MCF 10A (cell line): ENCODE measurements around the gene PDLIM4. TPM values are rescaled to one million over a fixed set of nuclear protein-coding genes. Genes with fewer than 3 reads are reported as not detected.

Source experiments
- BruUV-seq: library from RNA; stranded (reverse); fragments of 400-500 nt; replicated peaks from 2 replicates; lab custom pipeline; 2021; lab: Mats Ljungman, UMichigan
- CTCF ChIA-PET: fragments of 300-600 bp; sonication (Branson Sonifier 250); formaldehyde crosslinking; extraction: SDS; loops from one replicate; lab custom pipeline; 2021; ENCODE audit warnings: antibody characterized with exemption, inconsistent platforms; lab: Yijun Ruan, JAX
- POLR2A ChIA-PET: fragments of 300-600, 350-650 bp; sonication (Branson Sonifier 250); formaldehyde crosslinking; extraction: SDS; loops from one replicate; lab custom pipeline; 2020; ENCODE audit warnings: antibody characterized with exemption, inconsistent platforms; lab: Yijun Ruan, JAX
- DNase-seq: peaks from one replicate; pipeline ENCODE4 v3.0.0-alpha.2; 2018; ENCODE audit not compliant: unreplicated experiment
- H3K27ac Mint-ChIP-seq: one replicate; pipeline ENCODE4 v1.8.0; 2022; ENCODE audit warnings: mild to moderate bottlenecking, low read depth, mixed read lengths; ENCODE audit not compliant: unreplicated experiment
- H3K27me3 Mint-ChIP-seq: one replicate; pipeline ENCODE4 v1.8.0; 2022; ENCODE audit warnings: mixed read lengths; ENCODE audit not compliant: insufficient read depth, unreplicated experiment
- H3K36me3 Mint-ChIP-seq: one replicate; pipeline ENCODE4 v1.8.0; 2022; ENCODE audit warnings: mild to moderate bottlenecking, moderate library complexity, mixed read lengths; ENCODE audit not compliant: insufficient read depth, unreplicated experiment
- H3K4me1 Mint-ChIP-seq: one replicate; pipeline ENCODE4 v1.8.0; 2022; ENCODE audit warnings: mixed read lengths; ENCODE audit not compliant: insufficient read depth, unreplicated experiment
- H3K4me3 Mint-ChIP-seq: one replicate; pipeline ENCODE4 v1.8.0; 2022; ENCODE audit warnings: mild to moderate bottlenecking, moderate library complexity, mixed read lengths; ENCODE audit not compliant: unreplicated experiment
- H3K9me3 Mint-ChIP-seq: one replicate; pipeline ENCODE4 v1.8.0; 2022; ENCODE audit warnings: mixed read lengths; ENCODE audit not compliant: unreplicated experiment
- intact Hi-C: fragments of 100-400 bp; cut with micrococcal nuclease; formaldehyde crosslinking; loops from 2 replicates; pipeline ENCODE4 v1.14.1; 2022
- microRNA-seq: library from miRNA; unstranded; fragments of <30 nt; microRNA quantifications from one replicate; pipeline ENCODE4 v1.2.0, GENCODE V29; 2022
- total RNA-seq: library from RNA; stranded (reverse); gene quantifications from 2 replicates; pipeline ENCODE4 v1.2.3, GENCODE V29; 2022
- TF ChIP-seq, protein P1 (sequence below): fragments of 200-600 bp; IDR thresholded peaks from one replicate; pipeline ENCODE4 v1.8.0; 2022; ENCODE audit warnings: antibody characterized with exemption, mild to moderate bottlenecking; ENCODE audit not compliant: unreplicated experiment

Gene PDLIM4
- total RNA-seq, 1 experiment from 2014 or later = 101 TPM

DNA sequence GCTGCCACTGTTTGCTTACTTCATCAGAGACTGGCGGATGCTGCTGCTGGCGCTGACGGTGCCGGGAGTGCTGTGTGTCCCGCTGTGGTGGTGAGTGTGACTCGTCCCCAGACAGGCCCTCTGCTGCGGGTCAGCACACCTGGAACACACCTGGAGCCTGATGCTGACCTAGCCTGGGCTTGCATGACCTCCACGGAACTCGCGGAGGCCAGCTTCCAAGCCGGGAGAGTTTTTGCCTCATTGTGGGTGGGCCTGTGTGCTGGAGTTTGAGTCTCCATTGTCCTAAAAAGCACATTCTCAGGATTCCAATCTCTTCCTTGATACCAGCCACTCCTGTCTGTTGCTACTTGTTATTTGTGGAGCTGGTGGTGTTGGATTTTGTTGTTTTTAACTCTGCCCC lies 64.8 kb downstream of the PDLIM4 start:
- H3K4me3 Mint-ChIP-seq = no peak overlapping the region
- POLR2A ChIA-PET = interaction anchor here (0.6 to 3.7 kb wide), 2 partner anchors 11 to 596 kb away, joined by 3 to 16 read pairs; no protein-coding TSS in a partner anchor
- H3K27ac Mint-ChIP-seq = no peak overlapping the region
- no TSS peak for BruUV-seq
- H3K27me3 Mint-ChIP-seq = no peaks in the 10 kb centered on the region
- H3K36me3 Mint-ChIP-seq = peaks cover 61% of the 10 kb centered on the region
- intact Hi-C loops = no loop called here
- CTCF ChIA-PET = interaction anchor here (0.8 to 0.9 kb wide), 2 partner anchors 12 to 31 kb away, joined by 3 read pairs; no protein-coding TSS in a partner anchor
- H3K9me3 Mint-ChIP-seq = no peaks in the 10 kb centered on the region
- no peak for DNase-seq
- no peaks in the 10 kb centered on the region for H3K4me1 Mint-ChIP-seq
- TF ChIP-seq, protein P1, sequence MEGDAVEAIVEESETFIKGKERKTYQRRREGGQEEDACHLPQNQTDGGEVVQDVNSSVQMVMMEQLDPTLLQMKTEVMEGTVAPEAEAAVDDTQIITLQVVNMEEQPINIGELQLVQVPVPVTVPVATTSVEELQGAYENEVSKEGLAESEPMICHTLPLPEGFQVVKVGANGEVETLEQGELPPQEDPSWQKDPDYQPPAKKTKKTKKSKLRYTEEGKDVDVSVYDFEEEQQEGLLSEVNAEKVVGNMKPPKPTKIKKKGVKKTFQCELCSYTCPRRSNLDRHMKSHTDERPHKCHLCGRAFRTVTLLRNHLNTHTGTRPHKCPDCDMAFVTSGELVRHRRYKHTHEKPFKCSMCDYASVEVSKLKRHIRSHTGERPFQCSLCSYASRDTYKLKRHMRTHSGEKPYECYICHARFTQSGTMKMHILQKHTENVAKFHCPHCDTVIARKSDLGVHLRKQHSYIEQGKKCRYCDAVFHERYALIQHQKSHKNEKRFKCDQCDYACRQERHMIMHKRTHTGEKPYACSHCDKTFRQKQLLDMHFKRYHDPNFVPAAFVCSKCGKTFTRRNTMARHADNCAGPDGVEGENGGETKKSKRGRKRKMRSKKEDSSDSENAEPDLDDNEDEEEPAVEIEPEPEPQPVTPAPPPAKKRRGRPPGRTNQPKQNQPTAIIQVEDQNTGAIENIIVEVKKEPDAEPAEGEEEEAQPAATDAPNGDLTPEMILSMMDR = no peak

Small RNAs within 50 kb of the gene (microRNA-seq; reads per million reads assigned to microRNA genes)
- not detected for gene MIR6830

Other genes starting within 250 kb of the PDLIM4 start
- not detected in 2 replicates for gene ACSL6, start 246.0 kb upstream of the PDLIM4 start, total RNA-seq
- not detected in 2 replicates for gene IL3, start 197.0 kb upstream of the PDLIM4 start, total RNA-seq
- not detected in 2 replicates for gene CSF2, start 183.9 kb upstream of the PDLIM4 start, total RNA-seq
- 53.1 and 91.1 TPM in 2 replicates for gene P4HA2, start 29.8 kb upstream of the PDLIM4 start, total RNA-seq
- gene SLC22A4, start 36.7 kb downstream of the PDLIM4 start, total RNA-seq = 13.5 and 17.5 TPM in 2 replicates
- 122 and 167 TPM in 2 replicates for gene SLC22A5, start 112.0 kb downstream of the PDLIM4 start, total RNA-seq
- 18.7 and 23.0 TPM in 2 replicates for gene IRF1, start 233.1 kb downstream of the PDLIM4 start, total RNA-seq